Hepatocyte (in vitro differentiated cells): Measurements from ENCODE around the gene ABHD8. TPM values are rescaled to one million over a fixed set of nuclear protein-coding genes. Genes with fewer than 3 reads are reported as not detected.
"Not testable (repeated sequence)": the region's sequence is repeated elsewhere in the genome, so short reads cannot be mapped to it uniquely, and the experiment has no call there.

Experiments used
- DNase-seq: peaks from one replicate; pipeline ENCODE4 v3.0.0-alpha.2; 2016; ENCODE audit warnings: low spot score
- H2AFZ ChIP-seq: fragments of 200-600 bp; sonication (generic); 2 replicates; pipeline ENCODE4 v1.6.0; 2016; ENCODE audit warnings: antibody characterized with exemption, mild to moderate bottlenecking
- H3K27ac ChIP-seq: fragments of 200-600 bp; sonication (generic); 2 replicates; pipeline ENCODE4 v1.5.1; 2016; ENCODE audit warnings: mild to moderate bottlenecking
- H3K27me3 ChIP-seq: fragments of 200-600 bp; sonication (generic); 2 replicates; pipeline ENCODE4 v1.6.1; 2016
- H3K36me3 ChIP-seq: fragments of 200-600 bp; sonication (generic); replicated peaks from 2 replicates; pipeline ENCODE4 v1.5.1; 2016; ENCODE audit warnings: low read depth; ENCODE audit not compliant: insufficient read depth
- H3K4me1 ChIP-seq: fragments of 200-600 bp; sonication (generic); 2 replicates; pipeline ENCODE4 v1.5.1; 2016; ENCODE audit warnings: mild to moderate bottlenecking, moderate library complexity; ENCODE audit not compliant: insufficient read depth
- H3K4me2 ChIP-seq: fragments of 200-600 bp; sonication (generic); 2 replicates; pipeline ENCODE4 v1.6.0; 2016
- H3K4me3 ChIP-seq: fragments of 200-600 bp; sonication (generic); 2 replicates; pipeline ENCODE4 v1.5.1; 2016; ENCODE audit warnings: mild to moderate bottlenecking
- H3K79me2 ChIP-seq: fragments of 200-600 bp; sonication (generic); 2 replicates; pipeline ENCODE4 v1.6.0; 2017; ENCODE audit warnings: mild to moderate bottlenecking
- H3K9me2 ChIP-seq: fragments of 200-600 bp; sonication (generic); replicated peaks from 2 replicates; pipeline ENCODE4 v1.6.0; 2017; ENCODE audit warnings: mild to moderate bottlenecking; ENCODE audit not compliant: insufficient read depth
- H3K9me3 ChIP-seq: fragments of 200-600 bp; sonication (generic); 2 replicates; pipeline ENCODE4 v1.5.1; 2016; ENCODE audit warnings: low read depth, mild to moderate bottlenecking
- H4K20me1 ChIP-seq: fragments of 200-600 bp; sonication (generic); 2 replicates; pipeline ENCODE4 v1.6.0; 2016; ENCODE audit warnings: mild to moderate bottlenecking; ENCODE audit not compliant: insufficient read depth, poor library complexity, severe bottlenecking
- CTCF ChIP-seq: fragments of 200-600 bp; sonication (generic); IDR thresholded peaks from 2 replicates; pipeline ENCODE4 v1.5.1; 2016; ENCODE audit warnings: antibody characterized with exemption, mild to moderate bottlenecking; ENCODE audit not compliant: poor library complexity
- EZH2 ChIP-seq: fragments of 200-600 bp; sonication (generic); IDR thresholded peaks from 2 replicates; pipeline ENCODE4 v1.6.1; 2016; ENCODE audit warnings: antibody characterized with exemption, mild to moderate bottlenecking, borderline replicate concordance
- EZH2phosphoT487 ChIP-seq: fragments of 200-600 bp; sonication (generic); IDR thresholded peaks from one replicate; pipeline ENCODE4 v1.6.1; 2018; ENCODE audit warnings: antibody characterized with exemption, mild to moderate bottlenecking, low read depth, moderate library complexity; ENCODE audit not compliant: unreplicated experiment, severe bottlenecking
- WGBS: methylation state at CpG from one replicate; pipeline ENCODE4 v1.1.6; 2016; ENCODE audit warnings: low lambda C conversion rate; ENCODE audit errors: missing lambda C conversion rate; 5-methylcytosine and 5-hydroxymethylcytosine counted together
- polyA plus RNA-seq: library from polyadenylated mRNA; unstranded; fragments of >200 nt; fragmentation: Nextera tagmentation; extraction: Ambion mirVana; gene quantifications from 2 replicates; pipeline ENCODE4 v1.2.1, GENCODE V29; 2016
- total RNA-seq: library from RNA; depleted of rRNA; stranded (reverse); fragments of >200 nt; gene quantifications from 2 replicates; pipeline ENCODE4 v1.2.3, GENCODE V29; 2014

ABHD8 gene
- total and polyA plus RNA-seq, 2 experiments from 2014 or later, result 12.9 to 17.6 TPM

DNA sequence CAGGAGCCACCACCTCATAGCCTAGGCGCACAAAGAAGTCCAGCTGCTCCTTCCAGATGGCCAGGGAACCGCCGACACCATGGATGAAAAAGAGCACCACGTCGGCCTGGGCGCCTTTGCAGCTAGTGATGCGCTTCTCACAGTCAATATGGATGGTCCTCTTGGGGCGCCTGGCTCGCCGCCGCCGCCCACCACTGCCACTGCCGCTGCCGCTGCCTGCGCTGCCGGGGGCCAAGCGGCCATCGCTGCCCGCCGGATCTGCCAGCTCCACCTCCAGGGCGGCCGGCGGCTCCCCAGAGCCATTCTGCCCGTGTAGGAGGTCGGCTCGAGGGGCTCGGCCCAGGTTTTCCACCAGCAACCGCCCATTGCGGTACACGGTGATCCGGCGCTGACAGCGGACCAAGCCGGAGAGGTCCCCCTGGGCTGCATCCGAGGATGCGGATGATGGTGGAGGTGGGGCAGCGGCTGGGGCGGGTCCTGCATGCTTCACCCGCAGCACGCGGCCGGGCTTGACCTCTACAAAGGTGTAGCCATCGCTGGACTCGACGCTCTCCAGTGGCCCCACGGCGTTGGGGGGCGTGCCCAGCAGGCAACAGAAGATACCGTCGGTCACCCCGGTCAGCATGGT is 2.1 kb downstream of the ABHD8 start:
- Histone ChIP-seq H4K20me1 (no peaks in the 10 kb centered on the region), H3K9me3 (no peaks in the 10 kb centered on the region), H3K4me3 (no peak overlapping the region), H3K79me2 (peaks cover 17% of the 10 kb centered on the region), H2AFZ (no peak overlapping the region), H3K4me1 (peaks cover 11% of the 10 kb centered on the region), H3K27me3 (no peaks in the 10 kb centered on the region), H3K36me3 (no peaks in the 10 kb centered on the region), H3K27ac (no peak overlapping the region), H3K9me2 (no peaks in the 10 kb centered on the region), H3K4me2 (no peak overlapping the region)
- no peak for DNase-seq
- TF ChIP-seq CTCF (no peak), EZH2 (no peak), EZH2phosphoT487 (no peak)
- WGBS, result 96% methylated on average over 51 of the region's 51 CpGs

DNA sequence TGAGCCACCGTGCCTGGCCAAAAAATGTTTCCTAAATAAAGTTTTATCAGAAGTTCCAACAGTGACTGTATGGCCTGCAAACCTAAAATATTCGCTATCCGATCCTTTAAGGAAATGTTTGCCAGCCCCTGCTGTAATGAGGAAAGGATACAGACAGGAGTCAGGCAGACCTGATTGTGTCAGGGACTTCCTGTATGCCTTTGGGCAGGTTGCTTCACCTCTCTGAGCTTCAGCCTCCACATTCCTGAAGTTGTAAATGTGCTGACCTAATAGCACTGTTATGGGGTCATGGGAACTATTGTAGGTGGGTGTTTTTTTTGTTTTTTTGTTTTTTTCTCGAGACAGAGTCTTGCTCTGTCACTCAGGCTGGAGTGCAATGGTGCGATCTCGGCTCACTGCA is 6.2 kb downstream of the ABHD8 start:
- TF ChIP-seq CTCF (no peak), EZH2 (no peak), EZH2phosphoT487 (no peak)
- H2AFZ ChIP-seq, result no peak overlapping the region
- no peak for DNase-seq
- no peaks in the 10 kb centered on the region for H3K36me3 ChIP-seq
- H3K4me3 ChIP-seq, result no peak overlapping the region
- 94% methylated on average over 6 of the region's 6 CpGs for WGBS
- H3K9me2 ChIP-seq, result no peaks in the 10 kb centered on the region
- no peak overlapping the region for H3K27ac ChIP-seq
- no peak overlapping the region for H3K4me2 ChIP-seq
- H4K20me1 ChIP-seq, result no peaks in the 10 kb centered on the region
- no peaks in the 10 kb centered on the region for H3K4me1 ChIP-seq
- H3K79me2 ChIP-seq, result peaks cover 6% of the 10 kb centered on the region
- no peaks in the 10 kb centered on the region for H3K9me3 ChIP-seq
- no peaks in the 10 kb centered on the region for H3K27me3 ChIP-seq

GRCh38 chr19:17296273-17296672 is 7.0 kb downstream of the ABHD8 start:
- H3K79me2 ChIP-seq, result peaks cover 3% of the 10 kb centered on the region
- no peaks in the 10 kb centered on the region for H3K9me3 ChIP-seq
- DNase-seq, result no peak
- TF ChIP-seq EZH2phosphoT487, result no peak
- no peaks in the 10 kb centered on the region for H3K27me3 ChIP-seq
- 86% methylated on average over 4 of the region's 4 CpGs for WGBS
- H3K4me3 ChIP-seq, result no peak overlapping the region
- no peak overlapping the region for H3K27ac ChIP-seq
- no peak overlapping the region for H2AFZ ChIP-seq
- no peaks in the 10 kb centered on the region for H3K36me3 ChIP-seq
- no peak overlapping the region for H3K4me2 ChIP-seq
- no peaks in the 10 kb centered on the region for H4K20me1 ChIP-seq
- H3K9me2 ChIP-seq, result no peaks in the 10 kb centered on the region
- H3K4me1 ChIP-seq, result no peaks in the 10 kb centered on the region

DNA sequence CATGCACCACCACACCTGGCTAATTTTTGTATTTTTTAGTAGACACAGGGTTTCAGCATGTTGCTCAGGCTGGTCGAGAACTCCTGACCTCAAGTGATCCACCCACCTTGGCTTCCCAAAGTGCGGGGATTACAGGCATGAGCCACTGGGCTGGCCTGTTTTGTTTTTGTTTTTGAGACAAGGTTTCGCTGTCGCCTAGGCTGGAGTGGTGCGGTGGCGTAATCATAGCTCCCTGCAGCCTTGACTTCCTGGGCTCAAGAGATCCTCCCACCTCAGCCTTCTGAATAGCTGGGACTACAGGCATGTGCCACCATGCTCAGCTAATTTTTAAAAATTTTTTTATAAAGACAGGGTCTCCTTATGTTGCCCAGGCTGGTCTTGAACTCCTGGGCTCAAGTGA is 7.7 kb downstream of the ABHD8 start:
- not testable (repeated sequence) for H4K20me1 ChIP-seq, H3K4me2 ChIP-seq, H3K4me3 ChIP-seq, DNase-seq, H2AFZ ChIP-seq, H3K9me3 ChIP-seq, H3K36me3 ChIP-seq, H3K27ac ChIP-seq, H3K27me3 ChIP-seq, H3K79me2 ChIP-seq, H3K9me2 ChIP-seq, H3K4me1 ChIP-seq
- 95% methylated on average over 6 of the region's 6 CpGs for WGBS
